ENCODE results near the gene ZFX.
"Not testable (repeated sequence)": the region's sequence is repeated elsewhere in the genome, so short reads cannot be mapped to it uniquely, and the experiment has no call there.

Gene ZFX

GRCh38 chrX:24149351-24150050 is at the start of gene ZFX:
Gene ZFX (plus strand): TSS chrX:24149729. CDS start chrX:24172743, 23,014 bp downstream.
- DNase-seq = peak; percentile 43

GRCh38 chrX:24100713-24101112 is 48.8 kb upstream of the ZFX start:
- peak; percentile 38 for DNase-seq

- DNase-seq = peak; percentile 13
These were observed 39.5 kb upstream of the ZFX start for GRCh38 chrX:24110069-24110468.

- peak; percentile 47 for DNase-seq
These were observed 36.3 kb upstream of the ZFX start for GRCh38 chrX:24113181-24113580.

- peak; percentile 65 for DNase-seq
These were observed 32.3 kb upstream of the ZFX start for GRCh38 chrX:24117258-24117657.

GRCh38 chrX:24124244-24124799 is 25.2 kb upstream of the ZFX start:
- DNase-seq = no peak

GRCh38 chrX:24125028-24125612 is 24.4 kb upstream of the ZFX start:
- no peak for DNase-seq

GRCh38 chrX:24131476-24131875 is 18.1 kb upstream of the ZFX start:
- DNase-seq = no peak

- no peak for DNase-seq
These were observed 16.2 kb upstream of the ZFX start for GRCh38 chrX:24133312-24133711.

GRCh38 chrX:24135768-24136167 is 13.8 kb upstream of the ZFX start:
- not testable (repeated sequence) for DNase-seq

- no peak for DNase-seq
These were observed 12.3 kb upstream of the ZFX start for GRCh38 chrX:24137192-24137591.

- DNase-seq = not testable (repeated sequence)
These were observed 5.5 kb upstream of the ZFX start for GRCh38 chrX:24143982-24144381.

- no peak for DNase-seq
These were observed 5.0 kb upstream of the ZFX start for GRCh38 chrX:24144528-24144927.

- peak; percentile 67 for DNase-seq
These were observed 4.0 kb upstream of the ZFX start for GRCh38 chrX:24145303-24146186.

GRCh38 chrX:24146283-24146949 is 3.1 kb upstream of the ZFX start:
- DNase-seq = peak; percentile 17

- DNase-seq = no peak
These were observed 2.4 kb upstream of the ZFX start for GRCh38 chrX:24147165-24147564.

- DNase-seq = no peak
These were observed 1.4 kb upstream of the ZFX start for GRCh38 chrX:24148121-24148520.

- DNase-seq = peak; percentile 81
These were observed 786 bp upstream of the ZFX start for GRCh38 chrX:24148535-24149350.

- DNase-seq = peak; percentile 86
These were observed 692 bp downstream of the ZFX start for GRCh38 chrX:24150051-24150790.

- no peak for DNase-seq
These were observed 1.4 kb downstream of the ZFX start for GRCh38 chrX:24150898-24151297.

- DNase-seq = no peak
These were observed 2.0 kb downstream of the ZFX start for GRCh38 chrX:24151513-24151912.

All from fibroblast of upper back skin (primary cell).